Activated CD8-positive, alpha-beta memory T cell treated with anti-CD3 and anti-CD28 coated beads, Interleukin-2, amount 50 U/mL, for 48 hours (primary cell): ENCODE data around the gene ATP6V1F.

Experiments
- DNase-seq: peaks from one replicate; pipeline ENCODE4 v3.0.0-alpha.2; 2020

Gene ATP6V1F, protein sequence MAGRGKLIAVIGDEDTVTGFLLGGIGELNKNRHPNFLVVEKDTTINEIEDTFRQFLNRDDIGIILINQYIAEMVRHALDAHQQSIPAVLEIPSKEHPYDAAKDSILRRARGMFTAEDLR

DNA sequence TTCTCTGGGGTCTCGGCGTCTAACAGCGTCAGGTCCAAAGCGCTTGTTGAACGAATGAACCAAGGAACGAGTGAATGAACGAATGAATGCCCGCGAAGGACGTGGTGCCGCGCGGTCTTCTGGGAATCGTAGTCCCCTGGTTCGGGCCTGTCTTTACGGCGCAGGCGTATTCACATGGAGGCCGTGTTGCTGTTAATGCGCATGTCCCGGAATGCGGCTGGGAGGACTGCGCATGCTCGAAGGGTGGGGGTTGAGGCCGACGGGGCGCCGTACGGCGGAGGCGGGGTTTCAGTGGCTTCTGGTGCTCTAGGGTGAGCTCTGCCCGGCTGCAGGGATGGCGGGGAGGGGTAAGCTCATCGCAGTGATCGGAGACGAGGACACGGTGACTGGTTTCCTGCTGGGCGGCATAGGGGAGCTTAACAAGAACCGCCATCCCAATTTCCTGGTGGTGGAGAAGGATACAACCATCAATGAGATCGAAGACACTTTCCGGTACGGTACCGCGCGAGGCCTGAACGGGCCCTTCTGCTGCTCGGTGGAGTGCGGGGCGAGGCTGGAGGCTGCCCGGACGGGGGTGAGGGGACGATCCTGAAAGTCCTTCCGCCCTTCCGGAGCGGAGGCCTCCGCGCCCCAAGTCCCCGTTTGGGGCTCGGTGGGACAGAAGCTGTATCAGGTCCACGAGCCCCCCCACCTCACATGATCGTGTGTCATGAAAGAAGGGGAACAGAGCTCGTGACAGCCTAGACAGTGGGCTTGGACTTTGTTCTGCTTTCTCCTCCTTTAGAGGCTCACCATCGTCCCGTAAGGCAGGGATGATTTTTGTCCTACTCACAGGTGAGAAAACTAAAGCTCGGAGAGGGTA, at the start of gene ATP6V1F:
Gene ATP6V1F, plus strand, starts transcription at position 286 of the 862 bp plus-strand sequence. Its CDS starts 49 bp downstream, at position 335.
- DNase-seq: peak; percentile 100

DNA sequence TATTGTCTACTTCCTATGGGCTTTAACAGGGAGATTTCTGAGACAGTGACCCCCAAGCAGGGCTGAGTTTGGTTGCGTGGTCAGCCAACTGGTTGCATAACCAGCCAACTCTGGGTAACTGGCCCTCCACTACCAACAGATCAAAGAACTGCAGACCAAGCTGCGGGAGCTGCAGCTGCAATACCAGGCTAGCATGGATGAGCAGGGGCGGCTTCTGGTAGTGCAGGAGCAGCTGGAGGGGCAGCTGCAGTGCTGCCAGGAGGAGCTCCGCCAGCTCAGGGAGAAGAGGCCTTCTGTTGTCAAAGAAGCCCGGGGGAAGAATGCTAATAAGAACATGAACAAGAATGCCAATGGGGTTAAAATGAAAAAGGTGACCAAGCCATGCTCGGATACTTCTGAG, 48.2 kb upstream of the ATP6V1F start:
- DNase-seq: no peak

DNA sequence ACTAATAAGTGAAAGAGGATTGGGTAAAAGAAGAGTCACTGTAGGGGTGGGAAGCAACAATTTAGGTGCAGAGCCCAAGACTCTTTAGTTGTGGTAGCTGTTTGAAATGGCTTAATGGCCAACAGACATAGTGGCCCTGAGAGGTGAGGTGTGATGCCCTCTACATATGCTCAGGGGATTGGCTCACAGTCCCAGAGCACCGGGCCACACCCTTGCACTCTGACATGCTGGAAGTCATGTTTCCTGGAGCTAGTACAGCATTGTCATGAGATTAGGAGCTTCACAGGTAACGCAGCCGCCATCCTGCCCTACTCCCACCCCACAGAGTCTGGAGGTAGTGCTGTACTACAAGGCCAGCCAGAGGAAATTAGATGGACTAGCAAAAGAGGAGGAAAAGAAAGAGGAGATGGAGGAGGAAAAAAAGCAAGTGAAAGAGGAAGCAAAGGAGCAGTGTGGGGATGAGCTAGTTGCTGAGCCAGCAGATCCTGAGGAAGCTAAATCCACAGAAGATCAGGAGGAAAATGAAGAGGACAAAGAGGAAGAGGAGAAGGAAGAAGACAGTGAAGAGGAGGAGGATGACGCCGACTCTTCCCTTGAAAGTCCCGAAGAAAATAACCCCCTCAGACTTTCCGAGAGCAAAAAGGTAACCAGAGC, 47.2 kb upstream of the ATP6V1F start:
- DNase-seq: no peak

DNA sequence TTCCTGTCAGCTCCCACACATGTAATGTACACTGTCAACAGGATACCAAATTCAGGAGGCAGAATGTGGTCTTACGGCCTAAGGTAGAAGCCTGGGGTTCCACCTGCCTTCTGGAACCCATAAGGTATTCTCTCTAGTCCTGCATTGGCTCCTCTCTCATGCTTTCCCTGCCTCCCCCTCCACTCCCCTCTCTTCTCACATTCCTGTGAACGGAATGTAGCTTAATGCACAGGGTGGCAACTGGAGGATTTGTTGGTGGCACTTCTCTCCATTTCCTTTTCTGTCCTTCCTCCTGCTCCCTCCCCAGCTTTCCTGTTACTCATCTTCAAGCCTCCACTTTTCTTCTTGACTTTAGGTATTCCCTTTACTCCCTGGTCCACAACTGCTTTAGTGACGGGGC, 44.0 kb upstream of the ATP6V1F start:
- DNase-seq: no peak

DNA sequence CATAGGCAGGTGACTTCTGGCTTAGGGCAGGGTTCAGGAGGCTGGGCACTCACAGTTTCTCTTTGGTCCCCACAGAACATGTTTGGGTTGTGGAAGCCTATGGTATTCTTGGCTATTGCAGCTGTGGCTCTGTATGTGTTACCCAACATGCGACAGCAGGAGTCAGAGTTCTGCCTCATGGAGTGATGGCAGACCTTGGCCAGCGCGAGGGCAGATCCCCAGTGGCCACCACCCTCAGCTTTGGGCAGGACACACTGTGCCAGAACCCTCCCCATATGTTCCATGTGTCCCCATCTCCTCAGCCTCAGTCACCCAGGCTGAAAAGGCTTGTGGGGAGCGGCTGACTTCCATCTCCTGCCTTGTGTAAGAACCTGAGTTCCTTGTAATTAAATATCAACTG, 40.9 kb upstream of the ATP6V1F start:
- no peak for DNase-seq

DNA sequence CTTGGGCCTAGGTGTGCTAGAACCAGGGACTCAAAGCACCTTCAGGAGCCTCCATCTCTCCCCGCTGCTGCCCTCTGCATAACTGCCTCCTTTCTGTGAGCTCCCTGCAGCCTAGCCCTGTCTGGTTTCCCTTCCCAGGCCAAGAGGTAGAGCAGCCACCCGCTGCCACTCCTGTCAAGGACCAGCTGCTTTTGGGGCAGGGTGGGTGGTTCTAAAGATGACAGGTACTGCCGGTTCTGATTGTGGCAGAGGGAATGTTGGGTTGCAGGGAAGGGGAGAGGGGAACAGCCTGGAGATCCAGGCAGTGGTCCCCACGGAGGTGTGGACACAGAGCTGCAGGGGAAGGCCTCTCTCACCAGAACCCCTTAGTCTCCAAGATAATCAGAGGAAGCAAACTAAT, 36.1 kb upstream of the ATP6V1F start:
- no peak for DNase-seq

DNA sequence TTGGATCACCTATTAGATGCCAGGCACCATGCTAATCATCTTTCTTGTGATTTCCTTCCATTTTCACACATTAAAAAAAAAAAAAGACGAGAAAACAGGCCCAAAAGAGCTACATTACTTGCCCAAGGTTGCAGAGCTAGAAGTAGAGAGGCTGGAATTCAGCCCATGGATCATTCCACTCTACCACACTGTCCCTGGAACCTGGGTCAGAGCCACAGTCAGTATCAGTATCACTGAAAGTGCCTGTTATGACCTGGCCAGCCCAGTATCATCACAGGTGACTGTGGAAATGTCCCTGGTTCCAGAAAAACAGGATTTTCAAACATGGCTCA, 35.8 kb upstream of the ATP6V1F start:
- no peak for DNase-seq

DNA sequence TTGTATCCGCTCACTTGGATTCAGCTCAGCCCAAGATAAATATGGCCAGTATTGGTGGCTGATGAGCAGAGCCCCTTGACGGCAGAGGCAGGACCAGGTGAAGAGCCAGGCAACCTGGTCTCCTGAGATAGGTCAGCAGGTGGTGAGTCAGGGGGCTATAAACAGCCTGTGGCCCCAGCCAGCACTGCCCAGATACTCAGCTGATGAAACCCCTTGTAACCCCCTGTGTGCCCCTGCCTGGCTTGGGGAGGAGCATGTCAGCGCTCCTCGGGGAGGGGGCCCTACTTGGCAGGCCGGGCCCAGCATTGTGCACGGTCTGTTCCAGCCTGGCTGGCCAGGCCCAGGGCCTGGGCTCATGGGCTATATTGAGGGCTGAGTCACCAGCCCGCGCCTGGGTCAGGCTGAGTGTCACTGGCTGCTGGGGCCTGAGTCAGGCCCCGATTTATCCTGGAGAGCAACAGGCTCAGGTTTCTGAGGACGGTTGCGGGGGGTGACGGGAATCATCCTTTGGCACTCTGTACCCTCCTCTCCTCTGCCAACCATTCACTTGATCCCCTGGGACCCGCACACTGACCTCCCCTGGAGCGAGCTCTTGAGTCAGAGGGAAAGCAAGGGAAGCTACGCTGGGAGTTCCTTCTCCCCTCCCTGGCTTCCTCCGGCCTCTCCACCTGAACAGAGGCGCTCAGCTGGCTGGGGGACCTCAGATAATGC, 35.3 kb upstream of the ATP6V1F start:
- no peak for DNase-seq

DNA sequence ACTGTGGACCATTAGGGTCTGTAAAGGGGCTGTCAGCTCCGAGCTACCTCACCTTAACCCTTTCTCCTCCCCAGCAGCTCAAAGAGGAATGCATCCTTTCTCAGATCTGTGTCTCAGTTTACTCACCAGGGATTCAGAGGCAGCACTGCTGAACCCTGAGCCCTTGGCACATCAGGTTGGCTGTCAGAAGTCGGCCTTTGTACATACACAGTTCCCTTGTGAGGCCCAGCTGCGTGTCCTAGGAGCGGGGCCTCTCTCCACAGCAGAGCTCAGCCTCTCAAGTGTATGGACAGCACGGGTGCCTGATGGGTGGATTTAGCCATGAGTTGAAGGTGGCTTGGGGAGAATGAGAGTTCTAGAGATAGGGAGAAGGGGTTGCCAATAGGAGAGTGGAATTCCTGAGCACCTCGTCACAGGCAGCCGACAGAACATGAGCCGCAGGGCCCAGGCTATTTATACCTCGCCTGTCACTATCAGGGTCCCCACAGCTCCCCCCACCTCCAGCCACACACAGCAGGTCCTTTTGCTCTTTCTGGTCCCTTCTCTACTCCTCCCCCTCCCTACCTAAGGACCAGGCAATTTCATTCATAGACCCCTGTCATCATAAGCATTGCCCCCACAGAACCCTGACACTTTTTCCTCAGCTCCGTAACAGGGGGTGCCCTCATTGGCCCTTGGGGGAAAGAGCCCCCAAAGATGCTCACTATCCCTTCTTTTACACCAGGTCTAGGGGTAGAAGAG, 34.5 kb upstream of the ATP6V1F start:
- no peak for DNase-seq

DNA sequence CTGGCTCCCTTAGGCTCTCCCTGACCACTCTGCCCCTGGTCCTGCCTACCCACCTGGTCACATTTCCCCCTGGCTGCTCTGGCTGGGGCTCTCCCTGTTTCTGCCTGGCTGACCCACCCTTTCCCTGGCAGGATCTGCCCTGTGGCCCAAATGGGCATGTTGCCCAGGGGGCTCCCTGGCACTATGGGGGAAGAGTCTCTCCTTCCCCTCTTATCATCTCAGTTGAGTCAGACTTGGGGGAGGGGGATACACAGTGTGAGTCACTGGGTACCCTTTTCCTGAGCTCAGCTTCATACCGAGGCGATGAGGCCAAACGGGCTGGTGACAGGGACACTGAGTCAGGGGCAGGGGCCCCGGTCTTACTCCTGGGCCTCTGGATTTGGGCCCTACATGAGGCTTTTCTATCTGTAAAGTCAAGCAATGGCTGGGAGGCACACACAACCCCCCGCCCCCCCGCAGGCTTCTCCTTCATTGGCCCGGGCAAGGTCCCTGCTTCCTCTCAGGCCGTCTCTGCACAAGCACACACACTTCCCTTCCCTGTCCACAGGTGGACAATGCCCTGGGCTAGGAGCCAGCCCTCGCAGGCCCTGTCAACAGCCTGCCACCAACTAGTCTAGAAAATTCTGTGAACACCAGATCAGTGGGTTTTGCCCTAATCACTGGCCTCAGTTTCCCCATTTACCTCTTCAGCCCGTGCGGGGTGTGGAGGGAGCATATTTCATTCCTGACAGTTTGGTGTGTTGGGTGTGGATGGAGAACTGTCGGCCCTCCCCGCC, 33.1 kb upstream of the ATP6V1F start:
- DNase-seq: no peak

DNA sequence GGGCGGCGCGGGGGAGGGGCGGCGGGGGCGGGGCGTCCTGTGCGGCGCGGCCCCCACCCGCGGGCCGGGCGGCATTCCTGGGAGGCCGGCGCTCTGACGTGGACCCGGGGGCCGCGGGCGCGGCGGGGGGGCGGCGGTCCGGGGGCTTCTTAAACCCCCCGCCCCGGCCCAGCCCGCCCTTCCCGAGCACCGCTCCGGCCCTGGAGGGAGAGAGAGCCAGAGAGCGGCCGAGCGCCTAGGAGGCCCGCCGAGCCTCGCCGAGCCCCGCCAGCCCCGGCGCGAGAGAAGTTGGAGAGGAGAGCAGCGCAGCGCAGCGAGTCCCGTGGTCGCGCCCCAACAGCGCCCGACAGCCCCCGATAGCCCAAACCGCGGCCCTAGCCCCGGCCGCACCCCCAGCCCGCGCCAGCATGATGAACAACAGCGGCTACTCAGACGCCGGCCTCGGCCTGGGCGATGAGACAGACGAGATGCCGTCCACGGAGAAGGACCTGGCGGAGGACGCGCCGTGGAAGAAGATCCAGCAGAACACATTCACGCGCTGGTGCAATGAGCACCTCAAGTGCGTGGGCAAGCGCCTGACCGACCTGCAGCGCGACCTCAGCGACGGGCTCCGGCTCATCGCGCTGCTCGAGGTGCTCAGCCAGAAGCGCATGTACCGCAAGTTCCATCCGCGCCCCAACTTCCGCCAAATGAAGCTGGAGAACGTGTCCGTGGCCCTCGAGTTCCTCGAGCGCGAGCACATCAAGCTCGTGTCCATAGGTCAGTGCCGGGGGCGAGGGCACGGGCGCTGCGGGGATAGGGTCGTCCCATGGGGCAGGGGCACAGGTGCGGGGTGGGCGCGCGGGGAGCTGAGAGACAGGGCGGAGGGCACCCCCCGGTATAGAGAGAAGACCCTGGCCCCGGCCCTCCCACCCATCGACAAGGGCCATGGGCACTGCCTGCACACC, 32.2 kb upstream of the ATP6V1F start, which contains the start of gene FLNC:
Gene FLNC, plus strand, starts transcription at position 176 of the 947 bp plus-strand sequence. Its CDS starts 232 bp downstream, at position 408.
- DNase-seq: peak; percentile 66

DNA sequence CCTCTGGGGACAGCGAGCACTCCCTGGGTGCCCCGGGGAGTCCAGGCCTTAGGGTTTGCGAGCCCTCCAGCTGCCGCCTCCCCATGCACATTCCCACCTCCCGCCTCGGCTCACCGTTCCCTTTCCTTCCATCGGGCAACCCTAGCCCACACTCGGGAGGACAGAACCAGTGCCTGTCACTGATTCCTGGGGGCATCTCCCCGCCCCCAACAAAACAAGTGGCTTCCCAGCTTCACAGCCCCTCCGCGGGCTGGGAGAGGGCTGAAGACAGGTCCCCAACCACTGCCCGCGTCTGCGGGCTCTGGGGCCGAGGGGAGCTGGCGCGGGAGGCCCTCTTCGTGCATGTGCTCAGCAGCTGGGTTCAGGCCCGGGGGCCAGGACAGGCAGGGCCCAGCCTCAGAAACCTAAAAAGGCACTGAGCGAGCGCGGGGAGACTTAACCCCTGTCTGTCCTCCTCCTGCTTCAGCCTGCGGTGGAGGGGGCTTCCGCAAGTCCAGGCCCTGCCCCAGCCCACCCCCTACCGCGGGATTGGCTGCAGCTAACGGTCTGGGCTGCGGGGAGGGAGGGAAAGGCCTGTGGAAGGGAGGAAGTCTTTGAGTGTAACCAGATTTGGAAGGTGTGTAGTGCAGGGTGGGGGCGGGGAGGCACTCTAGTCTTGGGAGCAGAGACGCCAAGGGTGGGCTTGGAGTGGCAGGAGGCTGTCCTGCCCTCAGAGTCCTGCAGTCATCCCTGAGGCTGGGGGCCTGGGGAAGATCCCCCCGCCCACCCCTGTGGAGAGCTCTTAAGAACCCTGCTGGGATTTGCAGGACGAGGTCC, 31.3 kb upstream of the ATP6V1F start:
- DNase-seq: peak; percentile 63

DNA sequence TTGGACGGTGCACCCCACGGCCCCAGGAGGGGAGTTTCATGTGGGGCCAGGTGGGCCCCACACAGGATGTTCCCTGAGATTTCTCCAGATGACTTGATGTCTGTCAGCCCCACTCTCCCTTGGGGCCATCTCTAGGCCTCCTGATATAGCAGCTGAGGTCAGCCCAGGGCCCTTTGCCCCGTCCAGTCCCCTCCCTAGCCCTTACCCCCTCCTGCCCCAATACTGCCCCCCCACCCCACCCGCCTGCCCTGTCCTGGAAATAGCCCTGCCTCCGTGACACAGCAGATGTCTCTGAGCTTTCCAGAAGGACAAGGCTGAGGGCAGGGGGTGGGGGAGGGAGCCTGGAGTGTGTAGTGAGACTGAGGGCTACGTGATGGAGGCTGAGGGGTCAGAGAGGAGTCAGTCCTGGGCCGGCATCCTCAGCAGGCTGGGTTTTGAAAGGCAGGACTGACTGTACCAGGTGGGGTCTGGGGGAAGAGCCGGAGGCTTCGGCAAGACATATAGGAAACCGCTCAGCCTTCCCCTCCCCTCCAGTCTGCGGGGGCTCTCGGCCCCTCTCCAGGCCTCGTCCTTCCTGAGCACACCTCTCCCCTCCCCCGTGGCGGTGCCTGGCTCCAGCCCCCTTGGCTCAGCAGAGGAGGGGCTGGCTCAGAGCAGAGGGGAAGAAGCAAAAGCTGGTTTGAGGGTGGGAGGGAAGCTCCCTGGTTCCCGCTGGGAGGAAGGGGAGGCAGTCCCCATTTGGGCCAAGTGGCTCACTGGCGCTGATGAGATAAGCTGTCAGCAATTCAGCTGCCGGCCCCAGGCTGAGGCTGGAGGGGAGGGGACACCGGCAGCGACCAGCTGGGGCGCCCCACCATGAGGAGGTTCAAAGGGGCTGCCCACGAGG, 30.4 kb upstream of the ATP6V1F start:
- DNase-seq: no peak

DNA sequence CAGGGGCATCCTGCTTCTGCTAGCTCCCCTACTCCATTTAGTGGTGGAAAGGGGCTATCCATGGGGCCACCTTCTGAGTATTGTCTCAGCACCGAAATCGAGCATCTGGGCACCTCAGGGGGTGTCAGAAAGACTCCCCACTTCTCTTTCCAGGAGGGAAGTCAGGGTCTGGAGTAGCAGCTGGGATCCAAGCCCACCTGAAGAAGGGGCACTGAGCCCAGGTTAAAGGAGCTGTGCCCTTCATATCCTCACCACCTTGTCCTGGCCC, 29.8 kb upstream of the ATP6V1F start:
- DNase-seq: no peak

DNA sequence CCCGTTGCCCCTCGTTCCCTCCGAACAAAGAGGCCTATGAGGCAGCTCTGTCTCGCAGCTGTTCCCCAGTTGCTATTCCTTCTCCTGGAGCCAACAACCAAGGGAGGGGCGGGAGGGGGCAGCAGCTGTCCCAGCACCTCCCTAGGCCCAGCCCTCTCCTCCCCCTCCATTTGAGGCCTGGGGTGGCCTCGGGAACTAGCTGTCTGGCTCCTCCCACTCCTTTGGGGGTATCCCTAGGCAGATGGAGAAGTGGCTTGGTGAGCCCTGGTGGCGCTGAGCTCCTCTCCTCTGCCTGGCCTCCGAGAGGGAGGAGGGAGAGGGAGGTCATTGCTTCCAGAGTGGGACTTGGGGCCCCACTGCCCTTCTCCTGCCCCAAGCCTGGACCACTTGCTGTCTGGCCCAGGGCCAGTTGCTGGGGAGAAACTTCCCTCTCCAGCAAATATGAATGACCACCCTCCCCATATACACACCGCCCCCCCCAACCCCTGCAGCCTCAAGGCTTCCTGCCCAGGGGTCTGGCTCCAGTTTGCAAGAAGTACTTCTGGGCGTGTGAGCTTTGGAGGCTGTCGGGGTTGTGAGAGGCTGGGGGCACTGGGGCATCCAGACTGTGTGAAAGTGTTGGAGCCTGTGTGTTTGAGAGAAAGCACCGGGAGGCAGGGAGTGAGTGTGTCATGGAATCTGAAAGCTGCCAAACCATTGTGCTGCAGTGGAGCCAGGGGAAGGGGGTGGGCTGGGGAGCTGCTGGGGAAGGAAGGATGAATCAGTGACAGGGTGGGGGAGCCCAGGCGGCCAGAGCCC, 29.3 kb upstream of the ATP6V1F start:
- DNase-seq: no peak

DNA sequence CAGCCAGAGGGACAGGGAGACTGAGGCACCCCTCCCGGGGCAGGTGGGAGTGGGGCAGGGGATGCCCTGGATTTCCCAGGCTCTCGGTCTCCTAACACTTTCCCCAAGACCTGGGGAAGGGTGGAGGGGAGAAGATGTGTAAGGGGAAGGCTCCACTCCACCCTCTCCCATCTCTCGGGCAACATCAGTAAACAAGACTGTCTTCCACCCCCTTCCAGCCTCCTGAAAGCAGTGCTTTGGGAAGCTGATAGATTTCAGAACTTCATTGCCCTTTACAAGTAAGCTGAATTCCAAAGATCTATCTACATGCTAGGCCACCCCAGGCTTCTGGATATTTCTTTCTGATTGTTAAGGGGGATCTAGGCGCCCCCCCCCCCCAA, 28.7 kb upstream of the ATP6V1F start:
- no peak for DNase-seq

DNA sequence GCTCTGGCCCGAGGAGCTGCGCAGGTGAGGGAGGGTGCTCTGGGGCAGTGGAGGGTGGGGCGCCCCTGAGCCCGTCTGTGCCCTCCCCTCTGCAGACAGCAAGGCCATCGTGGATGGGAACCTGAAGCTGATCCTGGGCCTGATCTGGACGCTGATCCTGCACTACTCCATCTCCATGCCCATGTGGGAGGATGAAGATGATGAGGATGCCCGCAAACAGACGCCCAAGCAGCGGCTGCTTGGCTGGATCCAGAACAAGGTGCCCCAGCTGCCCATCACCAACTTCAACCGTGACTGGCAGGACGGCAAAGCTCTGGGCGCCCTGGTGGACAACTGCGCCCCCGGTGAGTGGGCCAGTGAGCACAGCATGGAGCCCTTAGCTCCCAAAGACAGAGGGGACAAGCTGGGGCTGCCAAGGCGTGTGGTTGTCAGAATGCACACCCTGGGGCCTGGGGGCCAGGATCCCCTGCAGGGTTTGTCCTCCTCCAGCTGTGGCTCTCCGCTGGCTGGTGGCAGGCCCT, 27.4 kb upstream of the ATP6V1F start:
- DNase-seq: no peak
